Endothelial cell of umbilical vein (primary cell): ENCODE data around the gene IL25. TPM values are rescaled to one million over a fixed set of nuclear protein-coding genes. Genes with fewer than 3 reads are reported as not detected.

ENCODE experiments used
- BruUV-seq: library from RNA; stranded (reverse); fragments of 400-500 nt; replicated peaks from 2 replicates; lab custom pipeline; 2021; lab: Mats Ljungman, UMichigan
- CTCF ChIA-PET: fragments of 300-600, 350-600 bp; sonication (Branson Sonifier 250); formaldehyde crosslinking; loops from one replicate; lab custom pipeline; 2021; ENCODE audit warnings: antibody characterized with exemption, inconsistent platforms; lab: Charles Lee
- POLR2A ChIA-PET: fragments of 300-600, 350-600 bp; sonication (Branson Sonifier 250); formaldehyde crosslinking; loops from one replicate; lab custom pipeline; 2021; ENCODE audit warnings: antibody characterized with exemption, inconsistent platforms; lab: Charles Lee
- DNase-seq: peaks from one replicate; pipeline ENCODE4 v3.0.0-alpha.2; 2011; ENCODE audit warnings: low read depth, low spot score
- FAIRE-seq: peaks from 2 replicates; lab custom pipeline; 2011; peaks lifted over from hg19 to GRCh38; lab: Jason Lieb, UNC
- H2AFZ ChIP-seq: 2 replicates; pipeline ENCODE4 v1.6.0; 2012; ENCODE audit warnings: low read depth, low read length, control low read depth, inconsistent platforms
- H3K27ac ChIP-seq: 2 replicates; pipeline ENCODE4 v1.5.1; 2011; ENCODE audit warnings: low read depth, mild to moderate bottlenecking, control low read depth, low read length, moderate library complexity; ENCODE audit not compliant: insufficient read depth
- H3K27me3 ChIP-seq, 2 experiments: 2 replicates each; pipeline versions ENCODE4 v1.6.0 to v1.6.1; 2011; ENCODE audit warnings: low read length in 2 of 2, mixed read lengths in 1 of 2; ENCODE audit not compliant: control insufficient read depth in 2 of 2, insufficient read depth in 2 of 2
- H3K36me3 ChIP-seq, 2 experiments: 2 replicates in 1 of 2; 3 replicates in 1 of 2; pipeline ENCODE4 v1.5.1; 2011; ENCODE audit warnings: low read length in 2 of 2, mild to moderate bottlenecking in 1 of 2, moderate library complexity in 1 of 2; ENCODE audit not compliant: control insufficient read depth in 2 of 2, insufficient read depth in 2 of 2; ENCODE audit errors: extremely low read depth in 1 of 2
- H3K4me1 ChIP-seq: 3 replicates; pipeline ENCODE4 v1.5.1; 2011; ENCODE audit warnings: mild to moderate bottlenecking, low read length; ENCODE audit not compliant: control insufficient read depth, insufficient read depth; ENCODE audit errors: extremely low read depth
- H3K4me2 ChIP-seq: 2 replicates; pipeline ENCODE4 v1.6.1; 2011; ENCODE audit warnings: low read length, control low read depth, mixed read lengths; ENCODE audit not compliant: insufficient read depth
- H3K4me3 ChIP-seq, 3 experiments: fragments of 200-600 bp in 1 of 3; sonication (generic), shearing (Covaris generic) in 1 of 3; replicated peaks in 1 of 3; 2 replicates each; pipeline ENCODE4 v1.5.1; 2011 to 2016; ENCODE audit warnings: control low read depth in 3 of 3, low read length in 3 of 3, mild to moderate bottlenecking in 2 of 3, inconsistent platforms in 1 of 3, low read depth in 1 of 3, moderate library complexity in 1 of 3; ENCODE audit not compliant: insufficient read depth in 1 of 3
- H3K79me2 ChIP-seq: 2 replicates; pipeline ENCODE4 v1.6.0; 2012; ENCODE audit warnings: low read length, inconsistent platforms; ENCODE audit not compliant: control insufficient read depth, insufficient read depth
- H3K9ac ChIP-seq: replicated peaks from 2 replicates; pipeline ENCODE3; 2011; ENCODE audit warnings: low read length, control low read depth; ENCODE audit not compliant: insufficient read depth; ENCODE audit errors: extremely low read depth
- H3K9me1 ChIP-seq: replicated peaks from 3 replicates; pipeline ENCODE4 v1.6.0; 2011; ENCODE audit warnings: mild to moderate bottlenecking, low read length; ENCODE audit not compliant: control insufficient read depth, insufficient read depth; ENCODE audit errors: extremely low read depth
- H3K9me3 ChIP-seq: replicated peaks from 2 replicates; pipeline ENCODE4 v1.5.1; 2012; ENCODE audit warnings: low read length, inconsistent platforms; ENCODE audit not compliant: control insufficient read depth, insufficient read depth
- H4K20me1 ChIP-seq: replicated peaks from 2 replicates; pipeline ENCODE3; 2011; ENCODE audit warnings: mild to moderate bottlenecking, low read length; ENCODE audit not compliant: control insufficient read depth, insufficient read depth; ENCODE audit errors: extremely low read depth
- CTCF ChIP-seq, 2 donors: IDR thresholded peaks; 1 replicate in 1 of 2; 2 replicates in 1 of 2; pipeline ENCODE4 v1.5.1; 2011; ENCODE audit warnings: low read length in 2 of 2, mild to moderate bottlenecking in 2 of 2, moderate library complexity in 2 of 2, control low read depth in 1 of 2, inconsistent platforms in 1 of 2, low read depth in 1 of 2; ENCODE audit not compliant: insufficient read depth in 1 of 2; ENCODE audit errors: extremely low read depth in 1 of 2
- EZH2 ChIP-seq: IDR thresholded peaks from 2 replicates; pipeline ENCODE4 v1.6.1; 2012; ENCODE audit warnings: borderline replicate concordance, low read depth, mild to moderate bottlenecking, moderate library complexity, low read length, inconsistent platforms; ENCODE audit not compliant: severe bottlenecking
- FOS ChIP-seq: IDR thresholded peaks from 2 replicates; pipeline ENCODE4 v1.6.1; 2011; ENCODE audit warnings: mild to moderate bottlenecking, low read length, moderate library complexity, borderline replicate concordance; ENCODE audit not compliant: insufficient read depth
- GATA2 ChIP-seq: IDR thresholded peaks from 2 replicates; pipeline ENCODE4 v1.7.0; 2011; ENCODE audit warnings: low read depth, mild to moderate bottlenecking, moderate library complexity, mixed read lengths, low read length; ENCODE audit not compliant: insufficient read length, insufficient read depth
- JUN ChIP-seq: IDR thresholded peaks from 2 replicates; pipeline ENCODE4 v1.6.1; 2011; ENCODE audit warnings: borderline replicate concordance, low read depth; ENCODE audit not compliant: insufficient read length, insufficient read depth
- MAX ChIP-seq: IDR thresholded peaks from 2 replicates; pipeline ENCODE4 v1.6.1; 2011; ENCODE audit not compliant: insufficient read depth, insufficient read length
- MYC ChIP-seq: IDR thresholded peaks from one replicate; pipeline ENCODE4 v1.6.1; 2011; ENCODE audit warnings: mild to moderate bottlenecking, low read depth, low read length
- POLR2A ChIP-seq: IDR thresholded peaks from 2 replicates; pipeline ENCODE4 v1.6.1; 2012; ENCODE audit warnings: low read depth, mild to moderate bottlenecking, control low read depth, low read length
- POLR2AphosphoS5 ChIP-seq: IDR thresholded peaks from 2 replicates; pipeline ENCODE4 v1.6.1; 2012; ENCODE audit warnings: low read depth, mild to moderate bottlenecking, control low read depth, low read length, moderate library complexity; ENCODE audit not compliant: insufficient read depth
- dilution Hi-C: fragments of 300-500 bp; cut with MboI; formaldehyde crosslinking; loops from one replicate; pipeline ENCODE4 v1.15.0; 2019; ENCODE audit warnings: low sequenced_read_pairs; ENCODE audit not compliant: extremely low pct_ligation_motif_present
- intact Hi-C: fragments of 100-400 bp; cut with micrococcal nuclease; formaldehyde crosslinking; loops from one replicate; pipeline ENCODE4 v1.10.0; 2022
- polyA plus RNA-seq, 4 experiments: library from polyadenylated mRNA; depleted of rRNA in 3 of 4; stranded (reverse) in 3 of 4; unstranded in 1 of 4; fragments of >200 nt; gene quantifications; 2 replicates each; pipeline versions ENCODE4 v1.2.1 to v1.2.3, GENCODE V29; 2011 to 2012; ENCODE audit warnings: missing spikeins in 1 of 4
- total RNA-seq: library from RNA; stranded (reverse); gene quantifications from 2 replicates; pipeline ENCODE4 v1.2.3, GENCODE V29; 2021

IL25 gene
- total and polyA plus RNA-seq, 2 donors (not counting 3 experiments of a cell fraction or from before 2014, with no cell fraction given), result not detected

GRCh38 chr14:23344481-23344880 is 28.1 kb upstream of the IL25 start:
- no peak for FAIRE-seq
- CTCF ChIA-PET, result interaction anchor here (1.6 kb wide), 1 partner anchor 35 kb away, joined by 4 read pairs; no protein-coding TSS in a partner anchor

GRCh38 chr14:23345987-23346692 is 26.5 kb upstream of the IL25 start:
- dilution Hi-C loops, result no loop called here
- intact Hi-C loops, result no loop called here
- Histone ChIP-seq H3K36me3 (no peaks in the 10 kb centered on the region), H3K4me3 (no peak overlapping the region), H4K20me1 (no peaks in the 10 kb centered on the region), H3K9ac (no peak overlapping the region), H3K4me1 (no peaks in the 10 kb centered on the region), H3K4me2 (no peak overlapping the region), H3K27me3 (peaks cover 9 to 13% of the 10 kb centered on the region in 2 experiments), H2AFZ (no peak overlapping the region), H3K9me3 (no peaks in the 10 kb centered on the region), H3K27ac (no peak overlapping the region), H3K9me1 (no peaks in the 10 kb centered on the region), H3K79me2 (no peaks in the 10 kb centered on the region)
- no TSS peak for BruUV-seq
- ChIA-PET POLR2A (no interaction called here), CTCF (interaction anchor here (1.0 to 1.9 kb wide), 6 partner anchors 12 to 34 kb away, joined by 3 to 7 read pairs (median 4); no protein-coding TSS in a partner anchor)
- no peak for TF ChIP-seq GATA2
- TF ChIP-seq POLR2A, result no peak
- no peak for TF ChIP-seq POLR2AphosphoS5
- TF ChIP-seq MYC, result no peak
- TF ChIP-seq FOS, result no peak
- no peak for TF ChIP-seq MAX
- TF ChIP-seq EZH2, result no peak
- TF ChIP-seq JUN, result no peak
- no peak for TF ChIP-seq CTCF (IDR thresholded peaks at IDR 0.05; ENCODE audit: extremely low read depth in 1 of 2, insufficient read depth in 1 of 2, low read depth in 1 of 2, low read length in 2 of 2)
- no peak for DNase-seq
- FAIRE-seq, result no peak

More at GRCh38 chr14:23344481-23344880, 28.1 kb upstream of the IL25 start:
- no peaks in the 10 kb centered on the region for H3K36me3 ChIP-seq
- no peaks in the 10 kb centered on the region for H3K9me3 ChIP-seq
- no peaks in the 10 kb centered on the region for H3K79me2 ChIP-seq
- H4K20me1 ChIP-seq, result no peaks in the 10 kb centered on the region
- BruUV-seq, result no TSS peak
- no peaks in the 10 kb centered on the region for H3K4me1 ChIP-seq
- dilution Hi-C loops, result no loop called here
- intact Hi-C loops, result no loop called here
- no peak overlapping the region for H3K27ac ChIP-seq
- no peak overlapping the region for H2AFZ ChIP-seq
- no peak overlapping the region for H3K9ac ChIP-seq
- no peak for DNase-seq
- H3K9me1 ChIP-seq, result no peaks in the 10 kb centered on the region
- POLR2A ChIA-PET, result no interaction called here
- H3K4me3 ChIP-seq, result no peak overlapping the region
- no peak for TF ChIP-seq JUN
- peaks cover 7 to 9% of the 10 kb centered on the region in 2 experiments for H3K27me3 ChIP-seq
- no peak overlapping the region for H3K4me2 ChIP-seq
